Endothelial cell of umbilical vein (primary cell): Measurements from ENCODE around the gene MRPL9. TPM values are rescaled to one million over a fixed set of nuclear protein-coding genes. Genes with fewer than 3 reads are reported as not detected.

ENCODE experiments used
- BruUV-seq: library from RNA; stranded (reverse); fragments of 400-500 nt; replicated peaks from 2 replicates; lab custom pipeline; 2021; lab: Mats Ljungman, UMichigan
- CTCF ChIA-PET: fragments of 300-600, 350-600 bp; sonication (Branson Sonifier 250); formaldehyde crosslinking; loops from one replicate; lab custom pipeline; 2021; ENCODE audit warnings: antibody characterized with exemption, inconsistent platforms; lab: Charles Lee
- POLR2A ChIA-PET: fragments of 300-600, 350-600 bp; sonication (Branson Sonifier 250); formaldehyde crosslinking; loops from one replicate; lab custom pipeline; 2021; ENCODE audit warnings: antibody characterized with exemption, inconsistent platforms; lab: Charles Lee
- DNase-seq: peaks from one replicate; pipeline ENCODE4 v3.0.0-alpha.2; 2011; ENCODE audit warnings: low read depth, low spot score
- FAIRE-seq: peaks from 2 replicates; lab custom pipeline; 2011; peaks lifted over from hg19 to GRCh38; lab: Jason Lieb, UNC
- H2AFZ ChIP-seq: 2 replicates; pipeline ENCODE4 v1.6.0; 2012; ENCODE audit warnings: low read depth, low read length, control low read depth, inconsistent platforms
- H3K27ac ChIP-seq: 2 replicates; pipeline ENCODE4 v1.5.1; 2011; ENCODE audit warnings: low read depth, mild to moderate bottlenecking, control low read depth, low read length, moderate library complexity; ENCODE audit not compliant: insufficient read depth
- H3K27me3 ChIP-seq, 2 experiments: 2 replicates each; pipeline versions ENCODE4 v1.6.0 to v1.6.1; 2011; ENCODE audit warnings: low read length in 2 of 2, mixed read lengths in 1 of 2; ENCODE audit not compliant: control insufficient read depth in 2 of 2, insufficient read depth in 2 of 2
- H3K36me3 ChIP-seq, 2 experiments: 2 replicates in 1 of 2; 3 replicates in 1 of 2; pipeline ENCODE4 v1.5.1; 2011; ENCODE audit warnings: low read length in 2 of 2, mild to moderate bottlenecking in 1 of 2, moderate library complexity in 1 of 2; ENCODE audit not compliant: control insufficient read depth in 2 of 2, insufficient read depth in 2 of 2; ENCODE audit errors: extremely low read depth in 1 of 2
- H3K4me1 ChIP-seq: 3 replicates; pipeline ENCODE4 v1.5.1; 2011; ENCODE audit warnings: mild to moderate bottlenecking, low read length; ENCODE audit not compliant: control insufficient read depth, insufficient read depth; ENCODE audit errors: extremely low read depth
- H3K4me2 ChIP-seq: 2 replicates; pipeline ENCODE4 v1.6.1; 2011; ENCODE audit warnings: low read length, control low read depth, mixed read lengths; ENCODE audit not compliant: insufficient read depth
- H3K4me3 ChIP-seq, 3 experiments: fragments of 200-600 bp in 1 of 3; sonication (generic), shearing (Covaris generic) in 1 of 3; replicated peaks in 1 of 3; 2 replicates each; pipeline ENCODE4 v1.5.1; 2011 to 2016; ENCODE audit warnings: control low read depth in 3 of 3, low read length in 3 of 3, mild to moderate bottlenecking in 2 of 3, inconsistent platforms in 1 of 3, low read depth in 1 of 3, moderate library complexity in 1 of 3; ENCODE audit not compliant: insufficient read depth in 1 of 3
- H3K79me2 ChIP-seq: 2 replicates; pipeline ENCODE4 v1.6.0; 2012; ENCODE audit warnings: low read length, inconsistent platforms; ENCODE audit not compliant: control insufficient read depth, insufficient read depth
- H3K9ac ChIP-seq: replicated peaks from 2 replicates; pipeline ENCODE3; 2011; ENCODE audit warnings: low read length, control low read depth; ENCODE audit not compliant: insufficient read depth; ENCODE audit errors: extremely low read depth
- H3K9me1 ChIP-seq: replicated peaks from 3 replicates; pipeline ENCODE4 v1.6.0; 2011; ENCODE audit warnings: mild to moderate bottlenecking, low read length; ENCODE audit not compliant: control insufficient read depth, insufficient read depth; ENCODE audit errors: extremely low read depth
- H3K9me3 ChIP-seq: replicated peaks from 2 replicates; pipeline ENCODE4 v1.5.1; 2012; ENCODE audit warnings: low read length, inconsistent platforms; ENCODE audit not compliant: control insufficient read depth, insufficient read depth
- H4K20me1 ChIP-seq: replicated peaks from 2 replicates; pipeline ENCODE3; 2011; ENCODE audit warnings: mild to moderate bottlenecking, low read length; ENCODE audit not compliant: control insufficient read depth, insufficient read depth; ENCODE audit errors: extremely low read depth
- EZH2 ChIP-seq: IDR thresholded peaks from 2 replicates; pipeline ENCODE4 v1.6.1; 2012; ENCODE audit warnings: borderline replicate concordance, low read depth, mild to moderate bottlenecking, moderate library complexity, low read length, inconsistent platforms; ENCODE audit not compliant: severe bottlenecking
- GATA2 ChIP-seq: IDR thresholded peaks from 2 replicates; pipeline ENCODE4 v1.7.0; 2011; ENCODE audit warnings: low read depth, mild to moderate bottlenecking, moderate library complexity, mixed read lengths, low read length; ENCODE audit not compliant: insufficient read length, insufficient read depth
- JUN ChIP-seq: IDR thresholded peaks from 2 replicates; pipeline ENCODE4 v1.6.1; 2011; ENCODE audit warnings: borderline replicate concordance, low read depth; ENCODE audit not compliant: insufficient read length, insufficient read depth
- MAX ChIP-seq: IDR thresholded peaks from 2 replicates; pipeline ENCODE4 v1.6.1; 2011; ENCODE audit not compliant: insufficient read depth, insufficient read length
- POLR2A ChIP-seq: IDR thresholded peaks from 2 replicates; pipeline ENCODE4 v1.6.1; 2012; ENCODE audit warnings: low read depth, mild to moderate bottlenecking, control low read depth, low read length
- dilution Hi-C: fragments of 300-500 bp; cut with MboI; formaldehyde crosslinking; loops from one replicate; pipeline ENCODE4 v1.15.0; 2019; ENCODE audit warnings: low sequenced_read_pairs; ENCODE audit not compliant: extremely low pct_ligation_motif_present
- intact Hi-C: fragments of 100-400 bp; cut with micrococcal nuclease; formaldehyde crosslinking; loops from one replicate; pipeline ENCODE4 v1.10.0; 2022
- polyA plus RNA-seq, 4 experiments: library from polyadenylated mRNA; depleted of rRNA in 3 of 4; stranded (reverse) in 3 of 4; unstranded in 1 of 4; fragments of >200 nt; gene quantifications; 2 replicates each; pipeline versions ENCODE4 v1.2.1 to v1.2.3, GENCODE V29; 2011 to 2012; ENCODE audit warnings: missing spikeins in 1 of 4
- total RNA-seq: library from RNA; stranded (reverse); gene quantifications from 2 replicates; pipeline ENCODE4 v1.2.3, GENCODE V29; 2021
- TF ChIP-seq, protein P1 (sequence below), 2 donors: IDR thresholded peaks; 1 replicate in 1 of 2; 2 replicates in 1 of 2; pipeline ENCODE4 v1.5.1; 2011; ENCODE audit warnings: low read length in 2 of 2, mild to moderate bottlenecking in 2 of 2, moderate library complexity in 2 of 2, control low read depth in 1 of 2, inconsistent platforms in 1 of 2, low read depth in 1 of 2; ENCODE audit not compliant: insufficient read depth in 1 of 2; ENCODE audit errors: extremely low read depth in 1 of 2

MRPL9 gene
- total and polyA plus RNA-seq, 2 donors (not counting 3 experiments of a cell fraction or from before 2014, with no cell fraction given), result 79.1 to 112 TPM

DNA sequence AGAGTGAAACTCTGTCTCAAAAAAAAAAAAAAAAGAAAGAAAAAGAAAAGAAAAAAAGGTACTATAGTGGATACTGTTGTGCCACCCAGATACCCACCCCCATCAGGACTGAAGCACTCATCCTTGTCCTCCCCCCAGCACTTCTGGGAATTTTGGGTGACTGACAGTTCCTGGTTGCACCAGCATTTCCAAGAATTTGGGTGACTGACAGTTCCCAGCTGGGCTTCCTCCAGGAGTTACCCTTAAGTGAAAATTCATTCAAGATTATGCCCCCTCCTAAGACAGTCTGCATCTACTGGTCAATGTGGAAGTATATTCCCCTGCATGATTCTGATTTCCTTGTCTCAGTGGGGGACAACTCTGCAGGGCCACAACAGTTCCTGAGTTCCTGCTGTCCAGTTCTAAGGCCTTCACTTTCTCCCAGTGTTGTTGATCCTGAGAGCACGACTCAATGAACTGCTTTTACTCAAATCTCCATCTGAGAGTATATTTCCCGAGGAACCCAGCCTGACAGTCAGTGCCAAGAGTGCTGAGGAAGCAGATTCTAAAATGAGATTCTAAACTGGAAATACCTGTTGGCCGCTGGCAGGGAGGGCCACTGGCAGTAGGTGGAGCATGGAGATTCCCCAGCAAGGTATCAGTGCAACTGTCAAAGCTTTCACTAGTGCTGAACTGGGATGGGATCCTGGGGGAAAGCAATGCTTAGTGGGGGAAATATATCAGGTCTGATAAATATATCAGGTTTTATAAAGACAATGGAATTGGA, 23.5 kb downstream of the MRPL9 start:
- no peak for FAIRE-seq
- intact Hi-C loops, result no loop called here

More for the DNA sequence above, 23.5 kb downstream of the MRPL9 start:
- no peaks in the 10 kb centered on the region for H3K9me1 ChIP-seq
- no peaks in the 10 kb centered on the region for H3K79me2 ChIP-seq
- no peaks in the 10 kb centered on the region for H3K4me1 ChIP-seq
- H3K4me3 ChIP-seq, result no peak overlapping the region
- no peaks in the 10 kb centered on the region for H3K9me3 ChIP-seq
- H3K27me3 ChIP-seq, result peaks cover 18 to 29% of the 10 kb centered on the region in 2 experiments
- no peaks in the 10 kb centered on the region for H3K36me3 ChIP-seq
- H2AFZ ChIP-seq, result no peak overlapping the region
- POLR2A ChIA-PET, result interaction anchor here (0.7 kb wide), 1 partner anchor 298 kb away, joined by 4 read pairs; no protein-coding TSS in a partner anchor
- TF ChIP-seq JUN (no peak), GATA2 (no peak), EZH2 (no peak), POLR2A (no peak), MAX (no peak)
- TF ChIP-seq, protein P1, sequence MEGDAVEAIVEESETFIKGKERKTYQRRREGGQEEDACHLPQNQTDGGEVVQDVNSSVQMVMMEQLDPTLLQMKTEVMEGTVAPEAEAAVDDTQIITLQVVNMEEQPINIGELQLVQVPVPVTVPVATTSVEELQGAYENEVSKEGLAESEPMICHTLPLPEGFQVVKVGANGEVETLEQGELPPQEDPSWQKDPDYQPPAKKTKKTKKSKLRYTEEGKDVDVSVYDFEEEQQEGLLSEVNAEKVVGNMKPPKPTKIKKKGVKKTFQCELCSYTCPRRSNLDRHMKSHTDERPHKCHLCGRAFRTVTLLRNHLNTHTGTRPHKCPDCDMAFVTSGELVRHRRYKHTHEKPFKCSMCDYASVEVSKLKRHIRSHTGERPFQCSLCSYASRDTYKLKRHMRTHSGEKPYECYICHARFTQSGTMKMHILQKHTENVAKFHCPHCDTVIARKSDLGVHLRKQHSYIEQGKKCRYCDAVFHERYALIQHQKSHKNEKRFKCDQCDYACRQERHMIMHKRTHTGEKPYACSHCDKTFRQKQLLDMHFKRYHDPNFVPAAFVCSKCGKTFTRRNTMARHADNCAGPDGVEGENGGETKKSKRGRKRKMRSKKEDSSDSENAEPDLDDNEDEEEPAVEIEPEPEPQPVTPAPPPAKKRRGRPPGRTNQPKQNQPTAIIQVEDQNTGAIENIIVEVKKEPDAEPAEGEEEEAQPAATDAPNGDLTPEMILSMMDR (IDR thresholded peaks at IDR 0.05; ENCODE audit: extremely low read depth in 1 of 2, insufficient read depth in 1 of 2, low read depth in 1 of 2, low read length in 2 of 2), result no peak
- no peak overlapping the region for H3K27ac ChIP-seq
- no peak for DNase-seq
- BruUV-seq, result no TSS peak
- no peak overlapping the region for H3K4me2 ChIP-seq
- no peak overlapping the region for H3K9ac ChIP-seq
- H4K20me1 ChIP-seq, result no peaks in the 10 kb centered on the region
- dilution Hi-C loops, result no loop called here
- CTCF ChIA-PET, result interaction anchor here (1.1 kb wide), 1 partner anchor 17 kb away, joined by 5 read pairs; no protein-coding TSS in a partner anchor
